OCI-LY7 (cell line): ENCODE results near the gene ARID5A. TPM values are rescaled to one million over a fixed set of nuclear protein-coding genes. Genes with fewer than 3 reads are reported as not detected.

Experiments
- BruUV-seq: library from RNA; stranded (reverse); fragments of 400-500 nt; replicated peaks from 2 replicates; lab custom pipeline; 2021; lab: Mats Ljungman, UMichigan
- CTCF ChIA-PET: fragments of 300-600 bp; sonication (Branson Sonifier 250); formaldehyde crosslinking; loops from one replicate; lab custom pipeline; 2022; ENCODE audit warnings: antibody characterized with exemption; ENCODE audit not compliant: unreplicated experiment; lab: Charles Lee
- POLR2A ChIA-PET: fragments of 300-600 bp; sonication (Branson Sonifier 250); formaldehyde crosslinking; loops from one replicate; lab custom pipeline; 2022; ENCODE audit warnings: antibody characterized with exemption; lab: Charles Lee
- DNase-seq: peaks from one replicate; pipeline ENCODE4 v3.0.0-alpha.2; 2015; ENCODE audit warnings: low spot score
- H2AFZ ChIP-seq: fragments of 200-600 bp; sonication (generic), shearing (Covaris generic); 2 replicates; pipeline ENCODE4 v1.6.1; 2014; ENCODE audit warnings: mild to moderate bottlenecking, antibody characterized with exemption, low read length, moderate library complexity
- H3K27ac ChIP-seq: fragments of 200-600 bp; sonication (generic); 2 replicates; pipeline ENCODE4 v1.5.1; 2014; ENCODE audit warnings: mixed run types, low read depth, mild to moderate bottlenecking, moderate library complexity, low read length, inconsistent platforms; ENCODE audit not compliant: poor library complexity, severe bottlenecking
- H3K36me3 ChIP-seq: fragments of 200-600 bp; sonication (generic); 2 replicates; pipeline ENCODE4 v1.6.1; 2014; ENCODE audit warnings: mild to moderate bottlenecking, antibody characterized with exemption, low read length, moderate library complexity, mixed read lengths; ENCODE audit not compliant: insufficient read depth
- H3K4me1 ChIP-seq: fragments of 200-600 bp; sonication (generic); 2 replicates; pipeline ENCODE4 v1.5.1; 2014; ENCODE audit warnings: mild to moderate bottlenecking, low read length; ENCODE audit not compliant: insufficient read depth, poor library complexity, severe bottlenecking
- H3K4me2 ChIP-seq: fragments of 200-600 bp; sonication (generic); 2 replicates; pipeline ENCODE4 v1.6.1; 2014; ENCODE audit warnings: mild to moderate bottlenecking, low read length
- H3K4me3 ChIP-seq: fragments of 200-600 bp; sonication (generic); 2 replicates; pipeline ENCODE4 v1.5.1; 2014; ENCODE audit warnings: mild to moderate bottlenecking, low read depth, low read length; ENCODE audit not compliant: poor library complexity, severe bottlenecking
- H3K79me2 ChIP-seq: fragments of 200-600 bp; sonication (generic); 2 replicates; pipeline ENCODE4 v1.6.1; 2016; ENCODE audit warnings: low read depth, mild to moderate bottlenecking, low read length, moderate library complexity, mixed read lengths; ENCODE audit not compliant: insufficient read depth
- H3K9me2 ChIP-seq: fragments of 200-600 bp; sonication (generic); 2 replicates; pipeline ENCODE4 v1.6.1; 2016; ENCODE audit warnings: mild to moderate bottlenecking, low read length, mixed read lengths; ENCODE audit not compliant: insufficient read depth
- H3K9me3 ChIP-seq: fragments of 200-600 bp; sonication (generic); 2 replicates; pipeline ENCODE4 v1.6.1; 2014; ENCODE audit warnings: mild to moderate bottlenecking, mixed run types, low read length, mixed read lengths
- H4K20me1 ChIP-seq: fragments of 200-600 bp; sonication (generic); 2 replicates; pipeline ENCODE4 v1.6.1; 2014; ENCODE audit warnings: mild to moderate bottlenecking, antibody characterized with exemption, low read length, moderate library complexity, mixed read lengths; ENCODE audit not compliant: insufficient read depth
- CTCF ChIP-seq: fragments of 200-600 bp; sonication (generic); conservative IDR thresholded peaks from 2 replicates; pipeline ENCODE4 v1.5.1; 2014; ENCODE audit warnings: mild to moderate bottlenecking, antibody characterized with exemption, low read length, moderate library complexity, mixed read lengths
- EZH2phosphoT487 ChIP-seq: fragments of 200-600 bp; sonication (generic); IDR thresholded peaks from 2 replicates; pipeline ENCODE4 v1.6.1; 2018; ENCODE audit warnings: low read depth, borderline replicate concordance, mild to moderate bottlenecking, mixed run types, antibody characterized with exemption, low read length, moderate library complexity, mixed read lengths
- intact Hi-C: fragments of 100-400 bp; cut with micrococcal nuclease; formaldehyde crosslinking; loops from one replicate; pipeline ENCODE4 v1.10.0; 2022; ENCODE audit not compliant: unreplicated experiment
- total RNA-seq, 2 experiments: library from RNA; depleted of rRNA in 1 of 2; stranded (reverse); fragments of >200 nt in 1 of 2; shearing (Covaris generic) in 1 of 2; gene quantifications; 2 replicates each; pipeline ENCODE4 v1.2.3, GENCODE V29; 2014 to 2022

ARID5A gene
- total RNA-seq, 2 experiments from 2014 or later: 4.4 to 6.0 TPM

DNA sequence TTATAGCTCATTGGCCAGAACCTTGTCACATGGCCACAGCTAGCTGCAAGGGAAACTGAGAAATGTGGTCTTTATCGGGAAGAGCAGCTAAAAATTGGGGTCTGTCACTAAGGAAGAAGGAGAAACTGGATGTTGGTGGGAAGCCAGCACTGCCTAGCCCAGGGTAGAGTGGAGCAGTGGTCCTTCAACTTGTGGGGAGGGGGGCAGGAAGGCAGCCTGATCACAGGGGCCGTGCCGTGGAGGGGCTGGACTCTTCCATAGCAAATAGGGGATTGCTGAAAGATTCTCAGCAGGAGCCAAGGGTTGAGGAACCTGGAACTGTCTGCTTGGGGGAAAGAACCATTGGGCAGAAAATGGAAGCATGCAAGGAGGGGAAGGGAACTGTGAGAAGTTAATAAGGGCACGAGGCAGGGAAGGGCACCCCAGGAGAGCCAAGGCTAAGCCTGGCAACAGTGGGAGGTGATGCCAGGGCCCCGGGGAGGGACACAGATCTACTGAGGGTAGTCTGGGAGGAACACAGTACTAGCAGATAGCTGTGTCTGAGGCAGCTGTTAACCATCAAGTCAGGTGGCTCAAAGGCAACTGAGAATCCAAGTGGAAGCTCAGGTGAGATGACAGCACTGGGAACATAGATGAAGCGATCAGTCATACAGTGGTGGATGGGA is 25.5 kb upstream of the ARID5A start:
- no peak overlapping the region for H3K27ac ChIP-seq
- ChIA-PET POLR2A (interaction anchor here (0.7 kb wide), 1 partner anchor 1343 kb away, joined by 3 read pairs; no protein-coding TSS in a partner anchor), CTCF (interaction anchor here (0.9 kb wide), 1 partner anchor 43 kb away, joined by 3 read pairs; no protein-coding TSS in a partner anchor)
- no peaks in the 10 kb centered on the region for H3K36me3 ChIP-seq
- no peak overlapping the region for H2AFZ ChIP-seq
- intact Hi-C loops: no loop called here
- no peaks in the 10 kb centered on the region for H4K20me1 ChIP-seq
- no peak overlapping the region for H3K4me3 ChIP-seq
- H3K79me2 ChIP-seq: no peaks in the 10 kb centered on the region
- no peak for DNase-seq
- no peaks in the 10 kb centered on the region for H3K9me3 ChIP-seq
- no TSS peak for BruUV-seq
- no peaks in the 10 kb centered on the region for H3K4me1 ChIP-seq
- no peak overlapping the region for H3K4me2 ChIP-seq
- no peak for TF ChIP-seq CTCF
- no peak for TF ChIP-seq EZH2phosphoT487
- H3K9me2 ChIP-seq: no peaks in the 10 kb centered on the region

DNA sequence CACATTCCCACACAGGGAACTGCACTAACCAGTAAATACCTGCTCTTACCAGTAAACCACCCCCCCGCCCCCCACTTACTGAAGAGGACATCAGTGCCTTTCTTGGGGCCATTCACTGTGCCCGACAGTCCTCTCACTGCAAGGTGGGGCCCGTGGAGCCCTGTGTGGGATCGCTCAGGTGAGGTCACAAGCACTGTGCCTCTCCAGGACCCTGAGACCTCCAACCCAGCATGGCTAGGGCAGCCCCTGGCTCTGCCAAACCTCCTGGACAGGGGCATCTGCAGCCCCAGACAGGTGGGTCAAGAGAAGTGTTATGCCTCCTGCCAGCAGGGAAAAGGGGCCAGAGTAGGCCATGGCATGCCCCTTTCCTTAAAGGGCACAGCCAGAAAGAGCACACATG is 24.7 kb upstream of the ARID5A start:
- no TSS peak for BruUV-seq

More for the DNA sequence above, 24.7 kb upstream of the ARID5A start:
- intact Hi-C loops: no loop called here
- H3K9me3 ChIP-seq: peaks cover 2% of the 10 kb centered on the region; the same call in 1 of the 2 replicates
- no peaks in the 10 kb centered on the region for H3K79me2 ChIP-seq
- ChIA-PET POLR2A (interaction anchor here (0.7 kb wide), 1 partner anchor 24 kb away, joined by 4 read pairs; no protein-coding TSS in a partner anchor), CTCF (no interaction called here)
- H3K4me2 ChIP-seq: no peak overlapping the region
- H3K4me1 ChIP-seq: no peaks in the 10 kb centered on the region
- H3K9me2 ChIP-seq: no peaks in the 10 kb centered on the region
- no peak overlapping the region for H3K27ac ChIP-seq
- no peaks in the 10 kb centered on the region for H3K36me3 ChIP-seq
- DNase-seq: no peak
- no peaks in the 10 kb centered on the region for H4K20me1 ChIP-seq
- no peak overlapping the region for H2AFZ ChIP-seq
- TF ChIP-seq CTCF (no peak), EZH2phosphoT487 (no peak)
- H3K4me3 ChIP-seq: no peak overlapping the region
